ENCODE results near the gene CFAP45.

CFAP45 gene

DNA sequence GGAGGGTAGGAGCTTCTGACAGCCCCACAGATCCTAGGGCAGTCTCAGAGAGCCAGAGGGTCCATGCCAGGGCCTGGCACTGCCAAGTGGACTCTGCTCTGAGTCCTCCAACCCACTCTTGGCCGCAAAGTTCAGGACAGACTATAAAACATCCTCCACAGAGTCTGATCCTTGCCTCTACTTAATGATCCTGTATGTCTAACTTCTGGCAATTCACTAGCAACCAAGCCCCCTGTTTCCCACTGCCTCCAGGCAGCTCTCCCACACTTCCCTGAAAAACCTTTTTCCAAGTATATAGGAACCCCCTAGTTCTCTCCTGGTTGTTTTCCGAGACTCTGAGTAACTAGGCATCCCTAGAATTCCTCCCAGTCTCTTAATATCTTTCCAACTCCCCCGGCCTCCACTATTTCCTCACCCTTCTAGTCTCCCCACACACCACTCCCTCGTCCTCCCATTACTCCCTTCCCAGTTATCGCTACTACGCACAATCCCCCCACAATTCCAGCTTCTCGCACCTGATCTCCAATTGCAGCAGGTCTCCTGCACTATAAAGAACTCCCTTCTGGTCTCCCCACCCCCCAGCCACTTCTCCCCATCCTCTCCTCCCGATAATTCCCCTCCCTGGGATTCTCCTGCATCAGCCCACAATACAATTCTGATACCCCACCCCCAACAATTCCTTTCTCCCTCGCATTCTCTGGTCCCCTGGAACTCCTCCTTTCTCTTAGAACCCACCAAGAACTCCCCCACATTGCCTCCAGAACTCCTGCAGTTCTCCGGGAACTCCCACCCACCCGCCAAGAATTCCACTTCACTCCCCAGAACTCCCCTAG is 44.9 kb upstream of the CFAP45 start:
- TF ChIP-seq, protein P1, sequence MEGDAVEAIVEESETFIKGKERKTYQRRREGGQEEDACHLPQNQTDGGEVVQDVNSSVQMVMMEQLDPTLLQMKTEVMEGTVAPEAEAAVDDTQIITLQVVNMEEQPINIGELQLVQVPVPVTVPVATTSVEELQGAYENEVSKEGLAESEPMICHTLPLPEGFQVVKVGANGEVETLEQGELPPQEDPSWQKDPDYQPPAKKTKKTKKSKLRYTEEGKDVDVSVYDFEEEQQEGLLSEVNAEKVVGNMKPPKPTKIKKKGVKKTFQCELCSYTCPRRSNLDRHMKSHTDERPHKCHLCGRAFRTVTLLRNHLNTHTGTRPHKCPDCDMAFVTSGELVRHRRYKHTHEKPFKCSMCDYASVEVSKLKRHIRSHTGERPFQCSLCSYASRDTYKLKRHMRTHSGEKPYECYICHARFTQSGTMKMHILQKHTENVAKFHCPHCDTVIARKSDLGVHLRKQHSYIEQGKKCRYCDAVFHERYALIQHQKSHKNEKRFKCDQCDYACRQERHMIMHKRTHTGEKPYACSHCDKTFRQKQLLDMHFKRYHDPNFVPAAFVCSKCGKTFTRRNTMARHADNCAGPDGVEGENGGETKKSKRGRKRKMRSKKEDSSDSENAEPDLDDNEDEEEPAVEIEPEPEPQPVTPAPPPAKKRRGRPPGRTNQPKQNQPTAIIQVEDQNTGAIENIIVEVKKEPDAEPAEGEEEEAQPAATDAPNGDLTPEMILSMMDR (IDR thresholded peaks at IDR 0.05; ENCODE audit: low read depth, low read length, missing control alignments) = no peak
- no peak overlapping the region for H3K4me3 ChIP-seq (ENCODE audit: low read depth, low read length)
- no peak for DNase-seq (ENCODE audit: low read depth)

DNA sequence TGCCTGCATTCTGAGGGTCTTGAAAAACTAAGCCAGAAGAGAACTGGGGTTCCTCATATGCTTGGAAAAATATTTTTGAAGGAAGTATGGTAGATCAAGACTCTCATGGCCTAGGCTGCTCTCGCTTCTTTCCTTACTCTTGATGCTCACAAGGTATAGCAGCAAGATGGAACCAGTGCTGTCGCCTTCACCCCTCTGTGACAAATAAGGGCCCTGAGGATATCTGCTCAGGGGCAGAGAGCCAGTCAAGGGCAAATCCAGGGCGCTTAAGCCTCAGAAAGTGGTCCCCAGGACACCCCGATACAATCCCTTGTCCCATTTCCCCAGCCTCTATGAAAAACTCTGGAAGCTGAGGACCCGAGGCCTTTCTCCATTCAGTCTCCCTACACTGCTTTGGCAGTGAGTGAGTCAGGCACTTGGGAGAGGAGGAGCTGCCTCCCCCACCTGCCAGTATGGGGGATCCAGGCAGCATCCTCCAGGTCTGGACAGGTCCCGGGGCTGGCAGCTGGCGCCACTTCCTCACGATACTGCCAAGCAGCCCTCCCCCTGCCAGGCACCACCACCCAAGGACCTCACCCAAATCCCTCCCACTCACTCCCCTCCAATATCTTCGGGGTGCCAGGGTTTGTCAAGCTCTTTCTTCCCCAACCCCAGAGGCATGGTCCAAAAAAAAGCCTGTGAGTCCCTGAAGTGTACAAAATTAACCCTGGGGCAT is 44.1 kb upstream of the CFAP45 start:
- H3K4me3 ChIP-seq (ENCODE audit: low read depth, low read length) = no peak overlapping the region
- no peak for DNase-seq (ENCODE audit: low read depth)
- TF ChIP-seq, protein P1 (IDR thresholded peaks at IDR 0.05; ENCODE audit: low read depth, low read length, missing control alignments) = no peak

DNA sequence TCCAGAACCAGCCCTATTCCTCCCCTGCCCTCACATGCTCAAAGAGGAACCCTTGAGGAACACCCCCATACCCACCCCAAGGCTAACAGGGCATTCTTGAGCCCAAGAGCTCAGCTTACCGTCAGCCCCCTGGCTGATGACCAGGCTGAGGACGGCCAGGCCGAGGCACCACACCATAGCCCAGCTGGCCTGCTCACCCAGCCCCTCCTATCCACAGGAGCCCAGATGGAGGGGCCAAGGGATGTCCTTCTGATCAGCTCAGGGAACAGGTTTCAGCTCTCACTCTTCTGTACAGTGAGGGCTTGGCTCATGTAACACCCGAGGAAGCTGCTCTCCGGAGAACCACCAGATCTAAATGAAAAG is 43.3 kb upstream of the CFAP45 start:
- H3K4me3 ChIP-seq (ENCODE audit: low read depth, low read length) = no peak overlapping the region
- TF ChIP-seq, protein P1 (IDR thresholded peaks at IDR 0.05; ENCODE audit: low read depth, low read length, missing control alignments) = no peak
- DNase-seq (ENCODE audit: low read depth) = no peak

DNA sequence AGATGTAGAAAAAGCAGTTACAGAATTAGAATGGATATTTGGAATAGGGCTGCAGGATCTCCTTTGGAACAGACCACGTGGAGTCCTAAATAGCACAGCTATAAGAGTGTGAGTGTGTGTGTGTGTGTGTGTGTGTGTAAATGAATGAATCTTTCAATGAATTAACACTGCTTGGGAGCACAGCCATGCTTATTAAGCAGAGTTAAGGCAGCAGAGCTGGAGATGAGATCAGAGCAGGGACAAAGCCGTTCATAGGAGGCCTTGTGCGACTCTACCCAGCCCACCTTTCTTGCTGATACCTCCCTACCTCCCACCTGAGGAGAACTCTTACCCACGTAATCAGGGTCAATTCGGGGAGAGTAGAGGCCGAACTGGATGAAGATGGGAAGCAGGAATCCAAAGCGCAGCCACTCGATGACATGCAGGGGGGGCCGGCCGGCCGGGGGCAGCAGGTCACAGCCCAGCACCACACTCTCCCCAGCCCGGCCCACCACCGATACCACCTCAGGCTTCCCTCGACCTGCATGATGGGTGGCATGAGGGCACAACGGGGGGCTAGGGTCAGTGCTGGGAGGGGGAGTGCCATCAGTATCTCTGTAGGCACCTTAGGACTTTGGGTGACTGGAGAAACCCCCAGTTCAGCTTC is 42.8 kb upstream of the CFAP45 start:
- TF ChIP-seq, protein P1 (IDR thresholded peaks at IDR 0.05; ENCODE audit: low read depth, low read length, missing control alignments) = no peak
- DNase-seq (ENCODE audit: low read depth) = no peak
- H3K4me3 ChIP-seq (ENCODE audit: low read depth, low read length) = no peak overlapping the region

DNA sequence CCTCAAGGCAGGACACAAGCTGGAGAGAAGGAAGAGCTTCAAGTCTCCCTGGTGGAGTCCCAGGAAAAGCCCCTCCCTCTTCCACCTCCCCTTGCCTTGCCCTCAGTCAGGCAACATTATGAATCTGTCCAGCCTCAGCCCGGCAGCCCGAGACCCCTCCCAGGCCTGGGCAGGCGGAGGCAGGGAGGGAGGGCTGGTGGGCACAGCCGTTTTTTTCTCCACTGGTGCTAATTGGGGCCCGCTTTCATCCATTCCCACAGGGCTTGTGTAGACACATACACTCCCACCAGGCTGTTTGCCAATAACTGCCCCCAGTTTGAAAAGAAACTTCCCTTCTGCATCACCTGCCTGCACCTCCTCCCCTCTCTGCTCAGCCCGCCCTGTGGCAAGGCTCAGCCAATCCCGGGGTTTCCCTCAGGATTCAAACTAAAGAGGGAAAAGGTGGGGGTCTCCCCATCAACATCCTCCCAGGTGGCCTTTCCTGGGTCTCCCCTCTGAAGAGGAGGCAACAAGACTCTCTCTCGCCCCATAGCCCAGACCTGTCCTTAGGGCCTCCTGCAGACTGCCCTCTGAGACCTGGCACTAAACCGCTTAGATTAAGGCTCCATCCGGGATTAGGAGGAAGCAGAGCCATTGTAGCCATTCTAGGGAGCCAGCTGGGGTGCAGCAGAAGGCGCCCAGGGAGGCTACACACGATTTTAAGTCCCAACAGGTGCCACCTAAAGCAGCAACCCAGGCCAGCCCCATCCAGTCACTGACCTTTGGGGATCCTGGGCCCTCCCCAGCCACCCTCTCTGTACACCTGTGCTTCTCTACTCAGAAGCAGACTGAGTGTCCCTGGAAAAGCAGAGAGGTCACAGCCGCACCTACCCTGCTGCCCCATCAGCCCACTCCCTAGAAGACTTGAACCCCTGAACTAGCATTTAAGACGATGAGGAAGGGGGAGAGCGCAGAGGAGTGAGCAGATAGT is 41.9 kb upstream of the CFAP45 start:
- DNase-seq (ENCODE audit: low read depth) = no peak
- TF ChIP-seq, protein P1 (IDR thresholded peaks at IDR 0.05; ENCODE audit: low read depth, low read length, missing control alignments) = no peak
- no peak overlapping the region for H3K4me3 ChIP-seq (ENCODE audit: low read depth, low read length)

DNA sequence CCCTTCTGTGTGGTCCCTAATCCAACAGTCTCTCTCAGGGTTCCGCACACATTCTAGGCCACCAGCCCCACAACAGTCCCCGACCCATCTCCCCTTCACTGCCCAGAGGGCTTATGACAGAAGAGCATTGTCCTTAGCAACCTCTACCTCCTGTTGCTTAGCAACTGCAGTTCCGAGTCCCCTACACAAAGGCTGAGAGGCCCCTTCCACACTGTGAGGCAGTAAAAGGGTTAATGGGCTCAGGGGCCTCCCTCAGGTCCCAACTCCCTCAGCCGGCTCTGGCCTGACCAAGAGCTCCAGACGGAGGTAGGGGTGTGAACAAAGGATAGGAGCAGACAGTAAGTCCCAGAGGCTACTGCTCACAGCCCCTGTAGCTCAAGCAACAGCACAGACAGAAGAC is 41.2 kb upstream of the CFAP45 start:
- no peak overlapping the region for H3K4me3 ChIP-seq (ENCODE audit: low read depth, low read length)
- DNase-seq (ENCODE audit: low read depth) = no peak
- TF ChIP-seq, protein P1 (IDR thresholded peaks at IDR 0.05; ENCODE audit: low read depth, low read length, missing control alignments) = no peak

Data from GM12864 (cell line).